Activated T-helper 1 cell treated with Interleukin-2 at 50 U/mL for 16 hours (primary cell): ENCODE measurements around the gene SNAP23.
"Not testable (repeated sequence)": the region's sequence is repeated elsewhere in the genome, so short reads cannot be mapped to it uniquely, and the experiment has no call there.

Experiments used
- DNase-seq: peaks from one replicate; pipeline ENCODE4 v3.0.0-alpha.2; 2020; ENCODE audit warnings: low read depth

The SNAP23 gene

DNA sequence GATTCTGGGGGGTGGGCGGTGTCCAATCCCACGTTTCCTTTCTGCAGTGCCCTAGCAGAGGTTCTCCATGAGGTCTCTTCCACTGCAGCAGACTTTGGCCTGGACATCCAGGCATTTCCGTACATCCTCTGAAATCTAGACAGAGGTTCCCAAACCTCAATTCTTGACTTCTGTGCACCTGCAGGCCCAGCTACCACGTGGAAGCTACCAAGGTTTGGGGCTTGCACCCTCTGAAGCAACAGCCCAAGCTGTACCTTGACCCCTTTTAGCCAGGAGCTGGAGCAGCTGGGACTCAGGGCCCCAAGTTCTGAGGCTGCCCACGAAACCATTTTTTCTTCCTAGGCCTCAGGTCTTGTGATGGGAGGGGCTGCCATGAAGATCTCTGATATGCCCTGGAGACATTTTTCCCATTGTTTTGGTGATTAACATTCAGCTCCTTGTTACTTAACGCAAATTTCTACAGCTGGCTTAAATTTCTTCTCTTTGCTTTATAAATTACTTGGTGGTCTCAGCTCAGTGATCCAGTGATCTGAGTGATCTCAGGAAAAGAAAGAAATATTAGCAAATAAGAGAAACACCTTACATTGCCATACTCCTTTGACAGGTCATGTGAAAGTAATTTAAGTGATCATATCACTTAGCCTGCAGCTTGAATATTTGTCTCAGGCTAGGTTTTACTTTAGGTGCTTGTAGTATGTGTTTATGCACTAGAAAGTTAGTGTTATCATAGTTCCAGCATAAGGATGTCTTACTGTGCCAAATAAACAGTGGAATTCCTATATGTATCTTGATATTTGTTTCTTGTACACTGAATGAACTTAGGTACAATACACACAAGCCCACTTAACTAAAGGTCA lies 3.0 kb downstream of the SNAP23 start:
- no peak for DNase-seq

DNA sequence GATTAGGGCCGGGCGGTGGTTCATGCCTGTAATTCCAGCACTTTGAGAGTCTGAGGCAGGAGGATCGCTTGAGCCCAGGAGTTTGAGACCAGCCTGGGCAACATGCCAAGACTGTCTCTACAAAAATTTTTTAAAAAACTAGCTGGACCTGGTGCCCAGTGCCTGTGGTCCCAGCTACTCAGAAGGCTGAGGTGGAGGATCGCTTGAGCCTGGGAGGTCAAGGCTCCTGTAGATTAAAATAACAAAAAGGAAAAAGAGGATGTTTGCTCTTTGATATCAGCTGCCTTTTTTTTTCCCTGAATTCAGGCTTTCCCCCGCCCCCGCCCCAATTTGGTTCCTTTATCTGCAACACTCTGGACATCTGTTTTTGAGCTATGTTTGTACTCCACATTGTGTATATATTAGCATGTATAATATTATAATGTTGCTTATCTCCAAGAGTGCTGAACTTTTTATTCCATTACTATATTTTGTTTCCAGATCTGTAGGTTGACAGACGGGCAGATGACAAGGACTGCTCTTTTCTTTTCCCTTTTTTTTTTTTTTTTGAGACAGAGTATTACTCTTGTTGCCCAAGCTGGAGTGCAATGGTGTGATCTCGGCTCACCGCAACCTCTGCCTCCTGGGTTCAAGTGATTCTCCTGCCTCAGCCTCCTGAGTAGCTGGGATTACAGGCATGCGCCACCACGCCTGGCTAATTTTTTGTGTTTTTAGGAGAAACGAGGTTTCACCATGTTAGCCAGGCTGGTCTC lies 4.6 kb downstream of the SNAP23 start:
- no peak for DNase-seq

DNA sequence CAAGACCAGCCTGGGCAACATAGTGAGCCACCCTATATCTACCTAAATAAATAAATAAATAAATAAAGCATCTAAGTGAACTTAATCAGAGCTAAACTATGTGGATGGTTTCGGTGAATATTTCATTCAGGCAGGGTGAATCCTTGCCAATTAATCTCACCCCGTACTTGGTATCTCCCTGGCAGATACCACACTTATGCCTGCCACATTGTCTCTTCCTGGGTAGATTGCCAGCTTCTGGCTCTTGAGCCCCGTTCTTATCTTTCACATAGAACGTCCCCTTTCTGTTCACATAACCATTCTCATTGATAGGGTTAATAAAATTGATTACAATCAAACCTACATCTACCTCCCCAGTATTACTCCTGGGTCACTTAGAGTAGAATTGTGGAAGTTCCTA lies 7.0 kb downstream of the SNAP23 start:
- no peak for DNase-seq

DNA sequence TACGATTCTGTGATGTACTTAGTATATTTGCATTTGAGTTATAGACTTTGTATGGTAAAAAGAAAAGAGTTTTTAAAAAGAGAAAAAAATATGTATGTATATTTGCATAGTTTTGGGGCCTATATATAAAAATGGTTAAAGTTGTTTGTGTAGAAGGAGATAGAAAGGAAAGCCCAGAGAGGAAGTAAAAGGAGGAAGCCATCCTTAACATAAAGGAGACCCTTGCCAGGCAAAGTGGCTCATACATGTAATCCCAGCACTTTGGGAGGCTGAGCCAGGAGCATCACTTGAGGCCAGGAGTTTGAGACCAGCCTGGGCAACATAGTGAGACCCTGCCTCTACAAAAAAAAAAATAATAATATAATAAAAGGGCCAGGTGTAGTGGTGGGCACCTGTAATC lies 8.4 kb downstream of the SNAP23 start:
- DNase-seq = no peak

DNA sequence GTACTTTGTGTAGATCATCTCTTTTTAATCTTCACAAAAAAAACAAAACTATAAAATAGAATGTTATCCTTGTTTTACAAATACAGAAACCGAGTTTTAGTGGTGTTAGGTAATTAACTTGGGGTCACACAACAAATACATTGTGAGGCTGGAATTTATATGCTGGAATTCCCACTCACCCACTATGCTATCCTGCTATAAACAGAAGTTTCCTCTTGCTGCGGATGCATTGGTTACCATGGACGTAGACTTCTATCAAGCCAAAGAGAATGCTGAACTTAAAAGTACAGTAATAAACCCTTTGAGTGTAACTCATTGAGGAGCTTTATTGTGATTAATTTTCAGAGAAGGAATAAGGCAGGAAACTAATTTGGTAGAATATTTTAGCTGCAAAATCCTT lies 9.2 kb downstream of the SNAP23 start:
- DNase-seq = no peak

DNA sequence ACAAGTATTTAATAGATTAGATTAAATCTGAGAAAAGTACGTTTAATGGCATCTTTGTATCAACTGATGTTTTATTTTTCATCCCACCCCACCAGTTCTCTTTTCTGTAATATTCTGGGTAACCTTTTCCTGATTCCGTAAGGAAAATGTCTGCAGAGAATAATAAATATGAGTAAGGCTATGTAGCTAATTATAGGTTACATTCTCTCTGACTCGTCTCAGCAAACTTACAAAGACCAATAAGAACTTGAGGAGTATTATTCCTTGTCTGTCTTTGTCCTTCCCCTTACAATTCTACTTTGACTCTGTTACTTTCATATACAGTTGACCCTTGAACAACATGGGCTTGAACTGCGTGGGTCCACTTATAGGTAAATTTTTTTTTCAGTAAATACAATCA lies 12.1 kb downstream of the SNAP23 start:
- DNase-seq = no peak

DNA sequence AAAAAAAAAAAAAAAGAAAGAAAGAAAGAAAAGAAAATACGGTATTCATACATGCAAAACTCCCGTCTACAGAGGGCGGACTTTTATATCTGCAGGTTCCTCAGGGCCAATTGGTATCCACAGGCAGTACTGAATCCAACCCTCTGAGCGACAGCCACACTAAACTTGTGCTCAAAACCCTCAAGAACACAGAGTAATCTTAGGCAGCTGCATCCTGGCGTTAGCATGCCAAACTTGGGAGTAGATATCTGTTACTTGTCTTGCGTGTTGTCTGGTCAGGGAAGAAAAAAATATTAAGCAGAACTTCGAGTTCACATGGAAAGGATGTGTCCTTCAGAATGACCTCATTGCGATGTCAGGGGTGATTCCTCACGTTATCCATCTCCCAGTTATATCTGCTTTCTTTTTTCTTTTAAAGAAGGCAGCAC lies 12.8 kb downstream of the SNAP23 start:
- DNase-seq = no peak

DNA sequence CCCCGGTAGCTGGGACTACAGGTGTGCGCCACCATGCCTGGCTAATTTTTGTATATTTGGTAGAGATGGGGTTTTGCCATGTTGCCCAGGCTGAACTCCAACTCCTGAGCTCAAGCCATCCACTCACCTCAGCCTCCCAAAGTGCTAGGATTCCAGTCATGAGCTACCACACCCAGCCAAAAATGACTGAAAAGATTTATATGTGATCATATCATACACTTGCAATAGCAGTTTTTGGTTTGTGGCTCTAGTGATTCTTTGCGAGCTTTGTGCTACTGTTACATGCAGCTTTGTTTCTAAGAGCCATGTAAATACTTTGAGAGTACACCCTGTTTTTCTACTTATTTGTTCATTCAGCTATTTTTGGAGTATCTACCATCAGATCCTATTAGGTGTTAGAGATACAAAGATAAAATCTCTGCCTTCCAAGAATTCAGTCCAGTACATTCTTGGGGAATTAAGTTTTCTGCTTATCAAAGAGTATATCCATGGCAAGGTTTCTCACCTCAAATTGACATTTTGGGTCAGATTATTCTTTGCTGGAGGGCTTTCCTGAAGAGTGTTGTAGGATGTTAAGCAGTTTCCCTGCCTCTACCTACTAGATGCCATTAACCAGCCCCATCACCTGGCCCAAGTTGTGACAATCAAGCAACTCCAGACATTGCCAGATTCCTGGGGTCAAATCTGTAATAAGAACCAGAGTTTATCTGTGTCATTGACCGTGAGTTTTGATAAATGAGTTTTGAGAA lies 15.0 kb downstream of the SNAP23 start:
- no peak for DNase-seq

DNA sequence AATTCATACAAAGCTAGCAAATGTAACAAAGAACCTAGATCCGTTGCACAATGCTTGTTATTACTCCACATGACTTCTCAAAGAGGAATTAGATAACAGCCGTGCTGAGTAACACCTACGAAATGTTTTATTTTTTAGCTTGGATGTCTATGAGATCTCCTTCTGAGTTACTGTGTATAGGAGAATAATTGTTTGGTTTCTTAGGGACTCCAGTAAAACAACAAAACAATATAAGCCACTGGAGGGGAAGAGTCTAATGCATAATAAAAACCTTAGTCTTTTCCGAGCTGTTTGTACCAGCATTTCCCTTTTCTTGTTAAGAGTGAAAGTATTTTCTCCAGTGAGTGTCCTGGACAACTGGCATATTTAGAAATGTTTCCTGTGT lies 15.6 kb downstream of the SNAP23 start:
- no peak for DNase-seq

DNA sequence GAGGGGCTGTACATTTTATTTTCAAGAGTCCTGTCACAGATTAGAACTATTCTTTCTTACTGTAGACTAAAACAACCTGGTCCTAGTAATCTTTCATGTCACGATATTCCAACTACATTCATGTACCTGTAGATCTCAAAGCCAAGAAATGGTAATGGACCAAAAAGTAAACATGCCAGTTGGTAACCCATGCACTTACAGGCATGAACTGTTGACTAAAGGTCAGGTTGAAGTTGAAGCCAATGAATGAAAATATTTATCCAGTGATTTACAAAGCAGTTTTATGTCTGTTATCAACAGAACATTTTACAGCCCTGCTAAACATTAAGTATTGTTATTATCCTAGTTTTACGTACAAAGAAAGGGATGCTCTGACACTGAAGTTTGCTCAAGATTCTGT lies 27.9 kb downstream of the SNAP23 start:
- DNase-seq = no peak

DNA sequence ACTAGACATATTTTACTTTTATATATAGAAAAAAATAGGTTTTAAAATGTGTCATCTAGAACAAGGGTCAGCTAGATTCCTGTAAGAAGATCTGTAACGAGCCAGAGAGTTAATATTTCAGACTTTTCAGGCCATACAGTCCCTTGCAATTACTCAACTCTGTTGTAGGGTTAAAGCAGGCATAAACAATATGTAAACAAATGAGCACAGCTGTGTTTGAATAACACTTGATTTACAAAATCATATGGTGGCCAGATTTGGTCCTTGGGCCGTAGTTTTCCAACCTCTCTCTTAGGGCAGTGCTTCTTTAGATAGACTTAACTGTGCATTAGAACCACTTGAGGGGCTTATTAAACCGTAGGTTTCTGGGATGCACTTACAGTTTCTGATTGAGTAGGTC lies 33.5 kb downstream of the SNAP23 start:
- no peak for DNase-seq

DNA sequence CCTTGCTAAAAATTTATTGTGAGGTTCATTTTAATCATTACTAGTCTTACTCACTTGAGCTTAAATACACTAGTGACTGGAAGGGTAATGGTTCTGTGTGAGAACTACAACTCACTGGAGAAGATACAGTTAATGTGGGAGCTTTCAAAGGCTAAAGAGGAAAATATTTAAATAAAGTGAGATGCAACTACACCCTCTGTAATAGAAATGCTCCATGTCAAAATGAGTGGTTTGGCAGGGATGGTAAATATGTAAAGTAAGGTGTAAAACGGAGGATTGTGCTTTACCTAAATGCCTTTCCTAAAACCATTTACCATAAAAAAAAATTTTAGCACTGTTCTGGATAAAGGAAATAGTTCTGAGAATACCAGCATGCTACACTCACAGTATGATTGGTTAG lies 37.8 kb downstream of the SNAP23 start:
- no peak for DNase-seq

DNA sequence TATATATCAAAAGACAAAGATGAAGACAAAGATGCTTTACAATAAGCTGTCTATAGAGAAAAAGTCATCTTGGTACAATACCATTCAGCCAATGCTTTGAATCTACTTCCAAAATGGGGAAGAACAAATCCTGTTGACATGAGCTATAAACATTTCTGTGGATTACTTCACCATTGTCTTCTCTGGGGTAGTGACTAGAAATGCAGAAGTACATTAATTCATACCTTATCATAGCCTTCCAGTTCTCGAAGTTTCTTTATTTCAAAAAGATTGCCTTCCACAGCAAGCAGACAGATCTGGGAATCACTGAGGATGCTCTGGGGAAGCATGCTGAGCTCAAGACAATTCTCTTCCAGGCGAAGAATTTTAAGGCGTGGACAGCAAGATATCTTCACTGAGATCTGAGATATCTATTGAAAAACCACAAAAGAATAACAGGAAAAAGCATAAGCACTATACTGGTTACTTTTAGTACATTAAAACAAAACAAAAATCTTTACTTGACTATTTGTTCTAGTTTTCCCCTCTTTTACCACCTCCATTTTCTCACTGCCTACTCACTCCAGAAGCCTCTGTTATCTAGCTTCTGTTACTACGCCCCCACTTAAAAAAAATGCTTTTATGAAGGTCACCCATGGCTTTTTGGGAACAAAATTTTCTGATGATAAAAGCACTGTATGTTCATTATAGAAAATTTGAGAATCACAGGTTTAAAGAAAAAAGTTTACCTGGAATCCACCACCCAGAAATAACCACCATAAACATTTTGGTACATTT lies 49.6 kb downstream of the SNAP23 start:
- DNase-seq = no peak

DNA sequence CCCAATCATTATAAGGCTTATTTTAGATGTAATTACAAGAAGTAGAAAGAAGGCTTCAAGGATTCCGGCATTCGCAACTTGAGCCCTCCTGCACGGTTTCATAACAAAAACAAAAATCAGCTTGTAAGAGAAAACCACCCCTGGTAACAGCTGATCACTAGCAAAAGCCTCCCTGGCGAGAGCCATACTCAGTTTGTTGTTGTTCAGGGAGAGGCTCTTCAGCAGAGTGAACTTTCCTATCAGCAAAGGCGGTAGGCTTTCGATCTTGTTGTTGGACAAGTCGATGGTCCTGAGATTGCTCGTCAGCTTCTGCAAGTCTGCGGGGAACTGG lies 52.4 kb downstream of the SNAP23 start:
- no peak for DNase-seq

DNA sequence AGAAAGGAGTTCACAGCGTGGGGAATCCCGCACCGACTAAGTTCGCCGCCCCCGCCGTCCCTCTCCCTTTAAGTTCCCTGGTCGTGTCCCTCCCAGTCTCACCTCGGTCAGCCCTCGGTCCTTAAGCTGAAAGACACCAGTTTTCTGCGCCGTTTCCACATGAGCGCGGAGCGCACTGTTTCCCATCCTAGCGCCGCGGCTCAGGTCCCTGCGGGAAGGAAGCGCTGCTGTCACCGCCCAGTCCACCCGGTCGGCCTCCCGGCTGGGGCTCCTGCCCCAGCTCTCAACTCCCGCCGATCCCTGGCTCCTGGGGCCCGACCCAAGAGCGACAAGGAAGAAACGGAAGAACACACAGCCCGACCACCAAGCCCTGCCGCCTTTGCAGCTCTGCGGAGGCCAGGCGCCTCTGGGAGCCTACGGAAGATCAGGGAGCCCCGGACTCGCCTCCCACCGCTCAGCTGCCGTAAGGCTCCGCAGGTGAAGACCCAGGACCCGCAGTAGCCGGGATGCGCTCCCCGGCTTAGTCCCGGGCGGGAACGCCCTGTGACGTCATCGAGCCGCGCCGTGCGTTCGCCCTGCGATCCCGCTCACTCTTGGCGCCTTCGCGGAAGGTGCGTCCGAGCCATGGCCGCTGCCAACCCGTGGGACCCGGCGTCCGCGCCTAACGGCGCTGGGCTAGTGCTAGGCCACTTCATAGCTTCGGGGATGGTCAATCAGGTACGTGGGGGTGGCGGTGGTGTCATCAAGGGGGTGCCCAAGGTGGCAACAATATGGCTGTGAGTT lies 53.0 kb downstream of the SNAP23 start, which contains the start of the genes HAUS2 and LRRC57:
Gene HAUS2 (plus strand): TSS at position 590 of the 783 bp plus-strand sequence. CDS start 35 bp downstream, at position 625.
Gene LRRC57 (minus strand): TSS at position 545 of the 783 bp plus-strand sequence. CDS start 359 bp downstream, at position 186.
- peak; percentile 80 for DNase-seq

DNA sequence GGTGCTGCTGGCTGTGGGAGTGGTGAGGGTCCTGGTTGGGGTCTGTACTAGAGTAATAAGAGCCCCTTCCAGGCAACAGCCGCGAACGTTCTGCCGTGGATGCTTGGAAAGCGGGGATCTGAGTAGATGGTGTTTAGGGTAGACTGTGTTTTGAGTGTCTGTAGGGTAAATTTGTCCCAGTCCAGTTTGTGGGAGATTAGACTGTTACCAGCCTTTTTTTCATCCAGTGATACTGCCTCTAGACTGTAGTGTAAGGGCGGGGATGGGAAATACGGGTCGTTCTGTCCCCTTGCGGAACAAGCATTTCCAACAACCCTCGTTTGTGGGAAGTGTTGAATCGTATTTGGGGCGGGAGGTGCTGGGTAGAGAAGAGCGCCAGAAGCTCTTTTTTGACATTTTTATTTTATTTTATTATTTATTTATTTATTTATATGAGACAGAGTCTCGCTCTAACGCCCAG lies 53.6 kb downstream of the SNAP23 start:
- no peak for DNase-seq

DNA sequence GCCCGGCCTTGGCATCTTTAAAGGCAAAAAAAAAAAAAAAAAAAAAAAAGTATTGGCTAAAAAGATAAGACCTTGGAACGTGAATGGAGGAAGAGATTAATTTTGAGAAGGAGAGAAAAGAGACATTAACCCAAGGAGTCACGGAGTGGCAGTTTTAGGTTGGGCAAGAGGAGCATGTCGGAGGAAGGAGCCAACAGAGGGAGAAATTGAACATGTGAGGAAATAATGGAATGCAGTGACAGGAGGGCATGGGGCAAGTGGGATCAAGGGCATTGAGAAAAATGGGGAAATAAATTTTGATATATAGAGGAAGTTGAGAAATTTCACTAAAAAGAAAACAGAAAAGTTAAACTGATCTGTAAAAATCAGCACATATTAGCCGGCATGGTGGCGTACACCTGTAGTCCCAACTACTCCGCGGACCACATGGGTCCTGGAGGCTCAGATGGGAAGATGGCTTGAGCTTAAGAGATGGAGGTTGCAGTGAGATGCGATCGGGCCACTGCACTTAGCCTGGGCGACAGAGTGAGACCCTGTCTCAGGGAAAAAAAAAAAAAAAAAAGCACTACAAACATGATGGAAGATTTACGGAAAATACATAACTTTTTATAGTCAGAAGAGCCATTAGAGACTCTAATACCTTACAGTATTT lies 54.4 kb downstream of the SNAP23 start:
- DNase-seq = no peak

DNA sequence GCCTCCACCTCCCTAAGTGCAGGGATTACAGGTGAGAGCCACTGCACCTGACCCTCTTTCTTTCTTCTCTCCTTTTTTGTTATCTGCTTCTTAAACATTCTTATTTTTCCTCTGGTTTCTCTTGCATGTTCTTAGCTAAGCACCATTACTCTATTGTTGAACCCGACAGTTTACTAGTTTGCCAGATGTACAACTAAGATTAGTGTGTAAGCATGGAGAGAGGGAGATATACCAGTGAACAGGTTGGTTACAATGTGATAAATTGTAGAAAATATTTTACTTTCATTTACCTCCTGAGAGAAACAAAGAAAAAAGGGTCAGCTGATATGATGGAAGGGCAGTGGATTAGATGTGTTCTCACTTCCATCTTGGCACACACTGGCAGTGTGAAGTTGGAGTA lies 58.1 kb downstream of the SNAP23 start:
- DNase-seq = no peak

DNA sequence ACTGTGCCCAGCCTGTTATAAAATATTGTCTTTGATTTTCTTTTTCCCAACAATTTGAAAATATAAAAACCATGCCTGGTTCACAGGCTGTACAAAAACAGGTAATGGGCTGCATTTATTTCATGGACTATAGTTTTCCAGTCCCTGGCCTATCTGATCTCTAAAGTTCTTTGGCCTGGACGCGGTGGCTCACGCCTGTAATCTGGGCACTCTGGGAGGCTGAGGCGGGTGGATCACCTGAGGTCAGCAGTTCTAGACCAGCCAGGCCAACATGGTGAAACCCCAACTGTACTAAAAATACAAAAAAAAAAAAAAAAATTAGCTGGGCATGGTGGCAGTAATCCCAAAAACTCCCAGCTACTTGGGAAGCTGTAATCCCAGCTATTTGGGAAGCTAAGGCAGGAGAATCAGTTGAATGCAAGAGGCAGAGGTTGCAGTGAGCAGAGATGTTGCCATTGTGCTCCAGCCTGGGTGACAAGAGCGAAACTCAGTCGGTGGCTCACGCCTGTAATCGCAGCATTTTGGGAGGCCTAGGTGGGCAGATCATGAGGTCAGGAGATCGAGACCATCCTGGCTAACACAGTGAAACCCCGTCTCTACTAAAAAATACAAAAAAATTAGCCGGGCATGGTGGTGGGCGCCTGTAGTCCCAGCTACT lies 61.2 kb downstream of the SNAP23 start:
- not testable (repeated sequence) for DNase-seq

DNA sequence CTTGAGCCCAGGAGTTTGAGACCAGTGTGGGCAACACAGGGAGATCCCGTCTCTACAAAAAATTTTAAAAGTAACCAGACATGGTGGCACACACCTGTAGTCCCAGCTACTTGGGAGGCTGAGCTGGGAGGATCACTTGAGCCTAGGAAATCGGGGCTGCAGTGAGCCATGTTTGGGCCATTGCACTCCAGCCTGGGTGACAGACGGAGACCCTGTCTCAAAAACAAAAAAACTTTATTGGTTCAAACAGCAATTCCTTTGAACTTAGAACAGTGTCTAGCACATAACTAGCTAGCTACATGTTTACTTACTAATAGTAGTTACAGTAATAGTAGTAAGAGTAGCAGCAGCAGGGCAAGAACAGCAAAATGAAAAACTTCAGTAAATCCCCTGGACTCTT lies 63.3 kb downstream of the SNAP23 start:
- DNase-seq = no peak
